ENCODE data around the gene CD82. TPM values are rescaled to one million over a fixed set of nuclear protein-coding genes. Genes with fewer than 3 reads are reported as not detected.

The CD82 gene
- total RNA-seq, 3 donors from 2014 or later (not counting 1 experiment from before 2014, with no cell fraction given) = 11.6 to 42.1 (median 13.0) TPM

DNA sequence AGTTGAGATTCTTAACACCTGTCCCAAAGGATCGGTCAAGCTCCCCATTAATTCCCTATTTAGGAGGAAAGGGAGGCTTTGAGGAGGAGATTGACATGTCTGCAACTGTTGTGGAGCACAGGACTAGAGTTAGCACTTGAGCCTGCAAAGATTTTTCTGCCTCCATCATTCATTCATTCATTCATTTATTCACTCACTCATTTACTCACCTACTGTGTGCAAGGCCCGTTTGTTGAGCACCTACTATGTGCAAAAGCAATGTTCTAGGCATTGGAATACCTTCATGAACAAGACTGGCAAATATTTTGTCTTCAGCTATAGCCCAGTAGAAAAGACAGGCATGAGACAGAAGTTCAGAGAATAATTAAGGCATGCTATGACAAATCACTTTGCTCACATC lies 43.2 kb upstream of the CD82 start:
- intact Hi-C loops (cut with micrococcal nuclease) = no loop called here
- H3K4me1 ChIP-seq (ENCODE audit: control insufficient read depth, insufficient read depth, low read length) = no peaks in the 10 kb centered on the region
- 16% methylated on average over 1 of the region's 2 CpGs for WGBS (ENCODE audit: insufficient coverage)
- no peaks in the 10 kb centered on the region for H3K4me1 Mint-ChIP-seq
- ATAC-seq = no peak
- no peak overlapping the region for H3K4me3 Mint-ChIP-seq
- no peak overlapping the region for H3K4me3 ChIP-seq (ENCODE audit: low read length)
- H3K36me3 ChIP-seq (ENCODE audit: control insufficient read depth, insufficient read depth, low read length) = no peaks in the 10 kb centered on the region
- H3K9me3 Mint-ChIP-seq = no peaks in the 10 kb centered on the region
- no peak overlapping the region for H3K27ac Mint-ChIP-seq
- no peaks in the 10 kb centered on the region for H3K27me3 ChIP-seq (ENCODE audit: control insufficient read depth, insufficient read depth, low read length)
- H3K27me3 Mint-ChIP-seq (ENCODE audit: low read depth in 2 of 2) = peaks cover 14 to 22% of the 10 kb centered on the region in 2 donors
- no peak overlapping the region for H3K27ac ChIP-seq (ENCODE audit: low read length)
- TF ChIP-seq, protein P1, sequence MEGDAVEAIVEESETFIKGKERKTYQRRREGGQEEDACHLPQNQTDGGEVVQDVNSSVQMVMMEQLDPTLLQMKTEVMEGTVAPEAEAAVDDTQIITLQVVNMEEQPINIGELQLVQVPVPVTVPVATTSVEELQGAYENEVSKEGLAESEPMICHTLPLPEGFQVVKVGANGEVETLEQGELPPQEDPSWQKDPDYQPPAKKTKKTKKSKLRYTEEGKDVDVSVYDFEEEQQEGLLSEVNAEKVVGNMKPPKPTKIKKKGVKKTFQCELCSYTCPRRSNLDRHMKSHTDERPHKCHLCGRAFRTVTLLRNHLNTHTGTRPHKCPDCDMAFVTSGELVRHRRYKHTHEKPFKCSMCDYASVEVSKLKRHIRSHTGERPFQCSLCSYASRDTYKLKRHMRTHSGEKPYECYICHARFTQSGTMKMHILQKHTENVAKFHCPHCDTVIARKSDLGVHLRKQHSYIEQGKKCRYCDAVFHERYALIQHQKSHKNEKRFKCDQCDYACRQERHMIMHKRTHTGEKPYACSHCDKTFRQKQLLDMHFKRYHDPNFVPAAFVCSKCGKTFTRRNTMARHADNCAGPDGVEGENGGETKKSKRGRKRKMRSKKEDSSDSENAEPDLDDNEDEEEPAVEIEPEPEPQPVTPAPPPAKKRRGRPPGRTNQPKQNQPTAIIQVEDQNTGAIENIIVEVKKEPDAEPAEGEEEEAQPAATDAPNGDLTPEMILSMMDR (IDR thresholded peaks at IDR 0.05) = no peak
- DNase-seq = no peak
- no peaks in the 10 kb centered on the region for H3K36me3 Mint-ChIP-seq
- no peaks in the 10 kb centered on the region for H3K9me3 ChIP-seq (ENCODE audit: control insufficient read depth, insufficient read depth, low read length)

GRCh38 chr11:44524346-44524745 lies 41.1 kb upstream of the CD82 start:
- no peaks in the 10 kb centered on the region for H3K36me3 ChIP-seq (ENCODE audit: control insufficient read depth, insufficient read depth, low read length)
- no peaks in the 10 kb centered on the region for H3K4me1 Mint-ChIP-seq
- H3K27me3 Mint-ChIP-seq (ENCODE audit: low read depth in 2 of 2) = peaks cover 13 to 22% of the 10 kb centered on the region in 2 donors
- H3K4me3 Mint-ChIP-seq = no peak overlapping the region
- TF ChIP-seq, protein P1 (IDR thresholded peaks at IDR 0.05) = no peak
- H3K27ac ChIP-seq (ENCODE audit: low read length) = no peak overlapping the region
- H3K4me3 ChIP-seq (ENCODE audit: low read length) = no peak overlapping the region
- no peaks in the 10 kb centered on the region for H3K27me3 ChIP-seq (ENCODE audit: control insufficient read depth, insufficient read depth, low read length)
- H3K9me3 Mint-ChIP-seq = no peaks in the 10 kb centered on the region
- DNase-seq (no peak), ATAC-seq (no peak)
- no peaks in the 10 kb centered on the region for H3K9me3 ChIP-seq (ENCODE audit: control insufficient read depth, insufficient read depth, low read length)
- H3K4me1 ChIP-seq (ENCODE audit: control insufficient read depth, insufficient read depth, low read length) = no peaks in the 10 kb centered on the region
- intact Hi-C loops (cut with micrococcal nuclease) = no loop called here
- no peaks in the 10 kb centered on the region for H3K36me3 Mint-ChIP-seq
- WGBS (ENCODE audit: insufficient coverage) = 83% methylated on average over 10 of the region's 10 CpGs
- H3K27ac Mint-ChIP-seq = no peak overlapping the region

- no peaks in the 10 kb centered on the region for H3K36me3 Mint-ChIP-seq
- H3K36me3 ChIP-seq (ENCODE audit: control insufficient read depth, insufficient read depth, low read length) = no peaks in the 10 kb centered on the region
- no peak overlapping the region for H3K4me3 Mint-ChIP-seq
- WGBS (ENCODE audit: insufficient coverage) = 44% methylated on average over 11 of the region's 12 CpGs
- no peak overlapping the region for H3K27ac ChIP-seq (ENCODE audit: low read length)
- no peak overlapping the region for H3K4me3 ChIP-seq (ENCODE audit: low read length)
- no peaks in the 10 kb centered on the region for H3K4me1 Mint-ChIP-seq
- no peak overlapping the region for H3K27ac Mint-ChIP-seq
- DNase-seq (no peak), ATAC-seq (no peak)
- H3K27me3 Mint-ChIP-seq (ENCODE audit: low read depth in 2 of 2) = peaks cover 13 to 22% of the 10 kb centered on the region in 2 donors
- H3K9me3 ChIP-seq (ENCODE audit: control insufficient read depth, insufficient read depth, low read length) = no peaks in the 10 kb centered on the region
- no peaks in the 10 kb centered on the region for H3K27me3 ChIP-seq (ENCODE audit: control insufficient read depth, insufficient read depth, low read length)
- TF ChIP-seq, protein P1 (IDR thresholded peaks at IDR 0.05) = no peak
- H3K9me3 Mint-ChIP-seq = no peaks in the 10 kb centered on the region
- H3K4me1 ChIP-seq (ENCODE audit: control insufficient read depth, insufficient read depth, low read length) = no peaks in the 10 kb centered on the region
- intact Hi-C loops (cut with micrococcal nuclease) = no loop called here
Observed at GRCh38 chr11:44524751-44525201, 40.7 kb upstream of the CD82 start.

All from natural killer cell (primary cell).